ENCODE measurements around the gene CSK. TPM values are rescaled to one million over a fixed set of nuclear protein-coding genes. Genes with fewer than 3 reads are reported as not detected.
"Not testable (repeated sequence)": the region's sequence is repeated elsewhere in the genome, so short reads cannot be mapped to it uniquely, and the experiment has no call there.

Gene CSK
- total RNA-seq, 4 donors from 2014 or later, result 8.4 to 23.1 (median 18.2) TPM

DNA sequence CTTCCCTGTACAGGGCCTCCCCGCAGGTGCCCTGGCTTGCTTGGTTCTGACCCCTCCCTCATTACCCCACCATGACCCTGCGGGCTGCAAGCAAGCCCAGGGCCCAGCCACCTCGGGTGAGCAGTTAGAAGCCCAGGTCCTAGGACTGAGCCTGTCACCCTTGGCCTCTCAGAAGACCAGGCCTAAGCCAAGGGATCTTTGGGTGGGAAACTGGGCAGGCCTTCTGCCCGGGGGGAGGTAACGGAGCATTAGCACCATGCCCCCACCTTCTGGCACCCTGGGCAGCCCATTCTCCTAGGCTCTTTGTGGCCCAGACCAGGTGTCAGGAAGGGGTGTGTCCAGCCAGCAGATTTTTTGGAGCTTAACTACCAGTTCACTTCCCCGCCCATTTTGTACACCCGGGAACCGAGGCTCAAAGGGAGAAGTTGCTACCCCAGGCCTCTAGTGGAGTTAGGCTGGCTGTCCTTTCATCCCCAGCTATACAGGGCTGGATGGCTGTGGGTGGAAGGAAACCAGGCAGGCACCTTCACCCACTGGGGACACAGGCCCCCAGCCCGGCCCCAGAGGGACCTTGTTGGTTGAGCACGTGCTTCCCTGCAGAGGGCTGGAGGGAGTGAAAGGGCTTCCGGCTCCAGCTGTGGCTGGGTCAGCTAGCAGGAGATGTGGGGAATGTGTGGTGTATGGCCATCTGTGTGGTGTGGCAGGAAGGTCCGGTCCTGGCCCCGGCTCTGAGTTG, 1.4 kb downstream of the CSK start:
- Histone ChIP-seq H3K36me3 (no peaks in the 10 kb centered on the region), H3K4me3 (peak overlapping the region; percentile 75 to 90), H3K4me1 (peaks cover 0 to 76% (median 52%) of the 10 kb centered on the region in 3 donors), H3K9me3 (no peaks in the 10 kb centered on the region), H3K27ac (peak overlapping the region in 3 of 4 donors; percentile 87 to 95 (median 89)), H3K27me3 (no peaks in the 10 kb centered on the region)
- ATAC-seq, result no peak
- 0% methylated on average over 2 of the region's 13 CpGs; no CpG with 5 or more reads in 1 of the 2 donors for WGBS, 2 donors (ENCODE audit: low coverage in 1 of 2)
- TF ChIP-seq POLR2AphosphoS5 (IDR thresholded peaks at IDR 0.05), result no peak
- TF ChIP-seq, protein P1, sequence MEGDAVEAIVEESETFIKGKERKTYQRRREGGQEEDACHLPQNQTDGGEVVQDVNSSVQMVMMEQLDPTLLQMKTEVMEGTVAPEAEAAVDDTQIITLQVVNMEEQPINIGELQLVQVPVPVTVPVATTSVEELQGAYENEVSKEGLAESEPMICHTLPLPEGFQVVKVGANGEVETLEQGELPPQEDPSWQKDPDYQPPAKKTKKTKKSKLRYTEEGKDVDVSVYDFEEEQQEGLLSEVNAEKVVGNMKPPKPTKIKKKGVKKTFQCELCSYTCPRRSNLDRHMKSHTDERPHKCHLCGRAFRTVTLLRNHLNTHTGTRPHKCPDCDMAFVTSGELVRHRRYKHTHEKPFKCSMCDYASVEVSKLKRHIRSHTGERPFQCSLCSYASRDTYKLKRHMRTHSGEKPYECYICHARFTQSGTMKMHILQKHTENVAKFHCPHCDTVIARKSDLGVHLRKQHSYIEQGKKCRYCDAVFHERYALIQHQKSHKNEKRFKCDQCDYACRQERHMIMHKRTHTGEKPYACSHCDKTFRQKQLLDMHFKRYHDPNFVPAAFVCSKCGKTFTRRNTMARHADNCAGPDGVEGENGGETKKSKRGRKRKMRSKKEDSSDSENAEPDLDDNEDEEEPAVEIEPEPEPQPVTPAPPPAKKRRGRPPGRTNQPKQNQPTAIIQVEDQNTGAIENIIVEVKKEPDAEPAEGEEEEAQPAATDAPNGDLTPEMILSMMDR (IDR thresholded peaks at IDR 0.05), result no peak
- TF ChIP-seq EP300 (IDR thresholded peaks at IDR 0.05), result no peak
- no peak for TF ChIP-seq POLR2A (IDR thresholded peaks at IDR 0.05)

DNA sequence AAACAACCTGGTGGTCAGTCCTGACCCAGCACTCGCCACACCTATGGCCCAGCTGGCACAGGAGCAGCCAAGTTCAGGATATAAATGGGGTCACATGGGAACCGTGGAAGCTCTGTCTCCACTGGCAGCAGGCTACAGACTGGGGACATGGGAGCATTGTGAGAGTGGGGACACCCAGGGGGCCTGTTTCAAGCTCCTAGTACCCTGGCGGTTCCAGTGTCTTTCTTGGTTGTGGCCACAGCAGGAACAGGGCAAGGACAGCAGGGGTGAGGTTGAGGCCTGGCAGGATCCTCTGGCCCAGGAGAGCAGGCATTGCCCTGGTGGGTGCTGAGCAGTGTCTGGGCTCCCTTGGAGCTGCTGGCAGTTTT, 1.9 kb downstream of the CSK start:
- TF ChIP-seq, protein P1 (IDR thresholded peaks at IDR 0.05), result no peak
- TF ChIP-seq POLR2A (IDR thresholded peaks at IDR 0.05) (no peak), EP300 (IDR thresholded peaks at IDR 0.05) (no peak)
- peaks cover 0 to 81% (median 54%) of the 10 kb centered on the region in 3 donors for H3K4me1 ChIP-seq
- H3K9me3 ChIP-seq, result no peaks in the 10 kb centered on the region
- 33% methylated on average over 1 of the region's 3 CpGs; no CpG with 5 or more reads in 1 of the 2 donors for WGBS, 2 donors (ENCODE audit: low coverage in 1 of 2)
- H3K4me3 ChIP-seq, result peak overlapping the region in 1 of 2 donors; percentile 75
- no peaks in the 10 kb centered on the region for H3K36me3 ChIP-seq
- no peaks in the 10 kb centered on the region for H3K27me3 ChIP-seq
- no peak for ATAC-seq
- H3K27ac ChIP-seq, result peak overlapping the region in 3 of 4 donors; percentile 87 to 95 (median 89)

DNA sequence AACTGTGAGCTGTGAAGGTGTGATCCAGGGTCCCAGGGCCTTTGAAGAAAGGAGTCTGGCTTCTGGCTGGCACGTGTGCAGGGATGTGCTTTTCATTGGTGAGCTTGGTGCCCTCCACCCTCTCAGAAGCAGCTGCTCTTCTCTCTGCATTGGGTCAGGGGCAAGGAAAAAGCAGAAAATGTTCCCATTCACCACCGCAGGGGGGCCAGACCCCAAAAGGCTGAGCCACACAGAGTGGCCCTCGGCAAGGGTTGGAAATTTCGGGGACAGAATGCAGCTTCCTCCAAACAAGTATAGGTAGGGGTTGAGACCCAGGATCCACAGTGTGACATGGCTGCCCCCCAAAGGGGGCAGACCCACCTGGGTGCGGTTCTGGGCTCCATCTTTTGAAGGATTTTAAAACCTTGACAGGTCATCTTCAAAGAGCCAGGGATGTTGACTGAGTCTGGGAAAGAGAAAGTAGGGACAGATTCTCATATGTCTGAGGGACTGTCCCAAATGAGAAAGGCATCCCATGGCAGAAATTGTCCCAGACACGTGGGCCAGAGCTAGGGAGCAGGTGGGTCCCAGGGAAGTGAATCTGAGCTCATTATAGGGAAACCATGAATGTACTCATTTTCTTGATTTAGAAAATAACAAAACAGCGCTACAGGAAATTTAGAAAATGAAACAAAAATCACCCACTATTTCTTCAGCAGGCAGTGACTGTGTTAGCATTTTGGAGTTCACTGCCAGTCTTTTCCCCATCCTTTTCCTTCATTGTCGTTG, 2.7 kb downstream of the CSK start:
- H3K9me3 ChIP-seq, result no peaks in the 10 kb centered on the region
- peak overlapping the region in 2 of 4 donors; percentile 87 to 89 for H3K27ac ChIP-seq
- H3K36me3 ChIP-seq, result no peaks in the 10 kb centered on the region
- peak overlapping the region in 1 of 2 donors; percentile 75 for H3K4me3 ChIP-seq
- TF ChIP-seq POLR2AphosphoS5 (IDR thresholded peaks at IDR 0.05), result no peak
- no peak for TF ChIP-seq POLR2A (IDR thresholded peaks at IDR 0.05)
- TF ChIP-seq, protein P1 (IDR thresholded peaks at IDR 0.05), result no peak
- no peak for TF ChIP-seq EP300 (IDR thresholded peaks at IDR 0.05)
- no peak for ATAC-seq
- WGBS, 2 donors (ENCODE audit: low coverage in 1 of 2), result 37 to 80% methylated on average over 3 to 4 of the region's 8 CpGs
- peaks cover 0 to 89% (median 62%) of the 10 kb centered on the region in 3 donors for H3K4me1 ChIP-seq
- no peaks in the 10 kb centered on the region for H3K27me3 ChIP-seq

DNA sequence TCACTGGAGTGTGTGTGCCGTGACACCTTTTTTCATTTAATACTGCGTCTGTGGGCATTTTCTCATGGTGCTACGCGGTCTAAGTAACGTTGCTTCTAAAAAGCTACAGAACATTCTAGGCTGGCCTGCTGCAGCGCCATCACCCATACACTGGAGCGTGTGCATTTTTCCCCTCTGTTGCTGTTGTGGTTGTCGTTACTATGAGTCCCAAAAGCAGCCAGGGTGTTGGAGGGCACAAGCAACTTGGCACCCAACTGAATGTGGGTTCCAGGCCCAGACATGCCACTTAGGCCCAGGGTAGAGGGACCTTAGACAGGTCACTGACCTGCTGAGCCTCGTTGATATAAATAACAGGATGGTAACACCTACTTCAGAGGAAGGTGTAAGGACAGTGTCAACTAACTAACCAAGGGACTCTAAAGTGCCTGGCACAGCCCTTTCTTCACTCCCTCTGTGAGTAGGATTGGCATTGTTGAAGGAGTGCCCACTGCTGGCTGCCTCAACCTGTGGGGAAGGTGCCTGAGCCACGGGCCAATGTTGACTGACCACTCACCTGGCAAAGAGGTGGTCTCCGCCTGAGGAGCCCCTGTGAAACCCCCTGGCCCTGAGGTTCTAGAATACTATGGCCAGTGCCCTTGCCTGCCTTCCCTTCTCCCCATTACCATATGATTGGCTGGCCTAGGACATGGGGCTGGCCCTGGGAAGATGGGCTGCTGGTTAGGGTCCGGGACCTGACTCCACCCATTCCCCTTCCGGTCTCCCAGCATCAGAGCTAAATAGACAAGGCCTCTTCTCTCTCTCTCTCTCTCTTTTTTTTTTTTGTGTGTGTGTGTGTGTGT, 3.5 kb downstream of the CSK start:
- Histone ChIP-seq H3K4me3 (no peak overlapping the region), H3K4me1 (peaks cover 0 to 94% (median 70%) of the 10 kb centered on the region in 3 donors), H3K27me3 (no peaks in the 10 kb centered on the region), H3K36me3 (no peaks in the 10 kb centered on the region), H3K27ac (peak overlapping the region in 3 of 4 donors; percentile 22 to 89 (median 87)), H3K9me3 (no peaks in the 10 kb centered on the region)
- no peak for ATAC-seq
- WGBS, 2 donors (ENCODE audit: low coverage in 1 of 2), result 69 to 78% methylated on average over 8 to 9 of the region's 13 CpGs
- TF ChIP-seq, protein P1 (IDR thresholded peaks at IDR 0.05), result no peak
- no peak for TF ChIP-seq EP300 (IDR thresholded peaks at IDR 0.05)
- TF ChIP-seq POLR2A (IDR thresholded peaks at IDR 0.05), result no peak
- TF ChIP-seq POLR2AphosphoS5 (IDR thresholded peaks at IDR 0.05), result no peak

DNA sequence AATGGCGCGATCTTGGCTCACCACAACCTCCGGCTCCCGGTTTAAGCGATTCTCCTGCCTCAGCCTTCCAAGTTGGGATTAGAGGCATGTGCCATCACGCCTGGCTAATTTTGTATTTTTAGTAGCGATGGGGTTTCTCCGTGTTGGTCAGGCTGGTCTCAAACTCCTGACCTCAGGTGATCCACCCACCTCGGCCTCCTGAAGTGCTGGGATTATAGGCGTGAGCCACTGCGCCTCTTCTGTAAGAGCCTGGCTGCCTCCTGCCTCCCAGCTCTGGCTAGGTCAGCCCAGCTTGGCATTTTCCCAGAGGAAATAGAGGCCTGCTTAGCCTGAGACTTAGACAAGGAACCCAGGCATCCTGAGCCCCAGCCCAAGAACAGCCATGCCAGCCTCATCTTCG, 4.2 kb downstream of the CSK start:
- H3K4me3 ChIP-seq, H3K36me3 ChIP-seq, H3K27me3 ChIP-seq, H3K9me3 ChIP-seq, ATAC-seq: not testable (repeated sequence)
- Histone ChIP-seq H3K4me1 (peaks cover 0 to 94% (median 75%) of the 10 kb centered on the region in 3 donors), H3K27ac (peak overlapping the region in 3 of 4 donors; percentile 56 to 87 (median 68))
- WGBS, 2 donors (ENCODE audit: low coverage in 1 of 2), result 100% methylated on average over 1 of the region's 12 CpGs; no CpG with 5 or more reads in 1 of the 2 donors
